ENCODE data around the gene SLC4A7.

SLC4A7 gene

DNA sequence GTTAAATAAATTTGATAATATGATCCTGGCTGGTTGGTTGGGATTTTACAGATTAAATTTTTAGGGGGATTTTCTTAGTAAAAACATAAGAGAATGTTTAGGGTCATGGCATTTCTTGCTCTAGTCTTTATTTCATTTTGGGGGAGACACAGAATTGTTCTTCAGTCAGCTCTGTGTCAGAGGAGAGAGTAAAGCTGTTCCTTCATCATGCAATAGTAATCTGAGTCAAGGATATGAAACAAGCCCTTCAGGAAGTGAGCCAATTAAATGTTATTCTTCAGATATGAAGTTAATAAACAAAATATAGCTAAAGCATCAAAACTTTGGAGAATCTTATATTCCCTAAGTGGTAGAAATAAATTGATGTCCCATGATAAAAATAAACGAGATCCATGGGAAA lies 22.9 kb upstream of the SLC4A7 start:
- DNase-seq (ENCODE audit: insufficient read length, low spot score) (no peak), FAIRE-seq (no peak)
- no peak for TF ChIP-seq POLR2A (IDR thresholded peaks at IDR 0.05; ENCODE audit: low read depth, low read length)

DNA sequence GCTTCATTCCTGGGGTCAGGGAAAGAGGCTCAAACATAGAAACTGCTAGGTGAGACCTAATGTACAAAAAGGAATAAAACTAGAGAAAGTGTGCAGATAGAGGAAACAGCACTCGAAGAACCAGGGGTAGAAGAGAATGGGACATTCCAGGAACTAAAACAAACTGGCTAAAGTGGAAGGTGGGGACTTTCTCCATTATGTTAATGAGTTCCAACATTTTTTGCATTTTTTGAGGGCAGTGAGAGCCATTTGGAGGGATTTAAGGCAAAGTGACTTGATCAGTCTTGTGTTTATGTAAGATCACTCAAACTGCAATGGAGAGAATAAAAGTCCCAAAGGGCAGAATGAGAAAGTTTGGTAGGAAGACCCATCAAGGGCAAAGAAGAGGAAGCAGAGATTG lies 20.6 kb upstream of the SLC4A7 start:
- DNase-seq (ENCODE audit: insufficient read length, low spot score), result no peak
- no peak for TF ChIP-seq POLR2A (IDR thresholded peaks at IDR 0.05; ENCODE audit: low read depth, low read length)

GRCh38 chr3:27503526-27503925 lies 19.3 kb upstream of the SLC4A7 start:
- no peak for FAIRE-seq
- no peak for DNase-seq (ENCODE audit: insufficient read length, low spot score)
- TF ChIP-seq POLR2A (IDR thresholded peaks at IDR 0.05; ENCODE audit: low read depth, low read length), result no peak

More for the DNA sequence above, 20.6 kb upstream of the SLC4A7 start:
- no peak for FAIRE-seq

DNA sequence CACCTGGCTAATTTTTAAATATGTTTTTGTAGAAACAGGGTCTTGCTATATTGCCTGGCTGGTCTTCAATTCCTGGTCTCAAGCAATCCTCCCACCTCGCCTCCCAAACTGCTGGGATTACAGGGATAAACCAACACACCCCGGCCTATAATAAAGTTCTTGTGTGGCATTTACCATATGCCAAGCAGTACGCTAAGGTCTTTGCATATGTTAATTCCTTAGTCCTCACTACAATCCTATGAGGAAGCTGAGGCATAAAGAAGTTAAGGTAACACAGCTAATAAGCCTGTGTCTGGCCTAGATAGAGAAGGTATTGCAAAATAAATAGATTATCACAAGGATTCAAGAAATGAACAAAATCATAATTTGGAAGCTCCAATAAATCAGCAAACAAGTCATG lies 17.6 kb upstream of the SLC4A7 start:
- FAIRE-seq (no peak), DNase-seq (ENCODE audit: insufficient read length, low spot score) (no peak)
- no peak for TF ChIP-seq POLR2A (IDR thresholded peaks at IDR 0.05; ENCODE audit: low read depth, low read length)

- FAIRE-seq, result no peak
- no peak for DNase-seq (ENCODE audit: insufficient read length, low spot score)
- no peak for TF ChIP-seq POLR2A (IDR thresholded peaks at IDR 0.05; ENCODE audit: low read depth, low read length)
These were observed 16.8 kb upstream of the SLC4A7 start for GRCh38 chr3:27500986-27501385.

GRCh38 chr3:27500035-27500434 lies 15.9 kb upstream of the SLC4A7 start:
- no peak for DNase-seq (ENCODE audit: insufficient read length, low spot score)
- no peak for FAIRE-seq
- TF ChIP-seq POLR2A (IDR thresholded peaks at IDR 0.05; ENCODE audit: low read depth, low read length), result no peak

GRCh38 chr3:27494784-27495183 lies 10.6 kb upstream of the SLC4A7 start:
- no peak for TF ChIP-seq POLR2A (IDR thresholded peaks at IDR 0.05; ENCODE audit: low read depth, low read length)
- no peak for DNase-seq (ENCODE audit: insufficient read length, low spot score)
- FAIRE-seq, result peak; percentile 20

- FAIRE-seq (no peak), DNase-seq (ENCODE audit: insufficient read length, low spot score) (no peak)
- no peak for TF ChIP-seq POLR2A (IDR thresholded peaks at IDR 0.05; ENCODE audit: low read depth, low read length)
These were observed 4.6 kb upstream of the SLC4A7 start for GRCh38 chr3:27488821-27489220.

- DNase-seq (ENCODE audit: insufficient read length, low spot score), result no peak
- no peak for TF ChIP-seq POLR2A (IDR thresholded peaks at IDR 0.05; ENCODE audit: low read depth, low read length)
- no peak for FAIRE-seq
These were observed 3.2 kb upstream of the SLC4A7 start for GRCh38 chr3:27487383-27487782.

GRCh38 chr3:27486336-27486735 lies 2.2 kb upstream of the SLC4A7 start:
- DNase-seq (ENCODE audit: insufficient read length, low spot score) (no peak), FAIRE-seq (no peak)
- TF ChIP-seq POLR2A (IDR thresholded peaks at IDR 0.05; ENCODE audit: low read depth, low read length), result no peak

DNA sequence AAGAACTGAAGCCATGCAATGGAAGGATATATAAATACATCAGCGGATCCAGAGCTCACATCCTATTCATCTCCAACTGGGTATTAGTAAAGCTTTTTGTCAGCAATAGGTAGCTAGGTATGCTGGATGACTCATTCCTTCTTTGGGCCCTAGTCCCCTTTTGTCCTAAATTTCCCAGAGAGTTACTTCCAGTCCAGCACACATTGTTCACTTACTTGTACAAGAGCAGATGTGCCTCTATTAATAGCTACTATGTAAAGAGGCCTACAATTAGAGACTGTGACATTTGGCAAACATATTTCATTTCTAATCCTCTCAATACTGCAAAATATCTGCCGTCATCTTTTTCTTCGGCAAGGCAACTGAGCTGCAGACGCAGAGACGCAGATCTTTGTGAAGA lies 1.7 kb upstream of the SLC4A7 start:
- FAIRE-seq, result no peak

GRCh38 chr3:27483117-27484014 lies 818 bp downstream of the SLC4A7 start:
- FAIRE-seq, result peak; percentile 38

More for the DNA sequence above, 1.7 kb upstream of the SLC4A7 start:
- TF ChIP-seq POLR2A (IDR thresholded peaks at IDR 0.05; ENCODE audit: low read depth, low read length), result no peak
- DNase-seq (ENCODE audit: insufficient read length, low spot score), result no peak

GRCh38 chr3:27479806-27480543 lies 4.2 kb downstream of the SLC4A7 start:
- DNase-seq (ENCODE audit: insufficient read length, low spot score) (no peak), FAIRE-seq (no peak)
- no peak for TF ChIP-seq POLR2A (IDR thresholded peaks at IDR 0.05; ENCODE audit: low read depth, low read length)

More at GRCh38 chr3:27483117-27484014, 818 bp downstream of the SLC4A7 start:
- DNase-seq (ENCODE audit: insufficient read length, low spot score), result no peak
- TF ChIP-seq POLR2A (IDR thresholded peaks at IDR 0.05; ENCODE audit: low read depth, low read length), result 0 out of 2 replicates have a peak, but pooled peaks have one; percentile 16

- no peak for FAIRE-seq
- no peak for DNase-seq (ENCODE audit: insufficient read length, low spot score)
- no peak for TF ChIP-seq POLR2A (IDR thresholded peaks at IDR 0.05; ENCODE audit: low read depth, low read length)
These were observed 12.1 kb downstream of the SLC4A7 start for GRCh38 chr3:27471923-27472550.

Measured in H54 (cell line).